ENCODE measurements around the gene AKT3.

AKT3 gene

GRCh38 chr1:243461700-243462099, 388.3 kb downstream of the AKT3 start:
- DNase-seq (ENCODE audit: low spot score), result no peak

- no peak for DNase-seq (ENCODE audit: low spot score)
These were observed 391.0 kb downstream of the AKT3 start for GRCh38 chr1:243459059-243459458.

GRCh38 chr1:243457363-243457982, 392.6 kb downstream of the AKT3 start:
- DNase-seq (ENCODE audit: low spot score), result no peak

GRCh38 chr1:243455760-243456651, 394.0 kb downstream of the AKT3 start:
- DNase-seq (ENCODE audit: low spot score), result no peak

GRCh38 chr1:243454328-243454997, 395.6 kb downstream of the AKT3 start:
- no peak for DNase-seq (ENCODE audit: low spot score)

DNA sequence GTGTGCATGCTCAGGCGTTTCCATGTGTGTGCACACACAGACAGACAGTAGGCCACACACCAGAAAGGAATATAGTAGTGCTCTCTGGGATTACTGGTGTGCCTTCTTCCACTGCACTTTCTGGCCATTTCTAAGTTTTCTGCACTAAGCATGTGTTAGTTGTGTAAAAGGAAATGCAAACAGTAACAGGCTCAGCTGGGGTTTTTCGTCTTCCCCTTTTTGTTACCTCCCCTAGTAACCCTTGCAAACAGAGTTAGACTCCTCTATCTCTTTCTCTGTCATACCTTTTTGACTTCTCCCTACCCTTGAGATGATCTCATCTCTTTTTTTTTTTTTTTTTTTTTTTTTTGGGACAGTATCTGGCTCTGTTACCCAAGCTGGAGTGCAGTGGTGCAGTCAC, 398.0 kb downstream of the AKT3 start:
- no peak for DNase-seq (ENCODE audit: low spot score)

- DNase-seq (ENCODE audit: low spot score), result no peak
These were observed 400.7 kb downstream of the AKT3 start for GRCh38 chr1:243449373-243449772.

GRCh38 chr1:243447844-243448243, 402.2 kb downstream of the AKT3 start:
- no peak for DNase-seq (ENCODE audit: low spot score)

GRCh38 chr1:243447347-243447746, 402.7 kb downstream of the AKT3 start:
- DNase-seq (ENCODE audit: low spot score), result no peak

GRCh38 chr1:243443557-243443956, 406.5 kb downstream of the AKT3 start:
- no peak for DNase-seq (ENCODE audit: low spot score)

DNA sequence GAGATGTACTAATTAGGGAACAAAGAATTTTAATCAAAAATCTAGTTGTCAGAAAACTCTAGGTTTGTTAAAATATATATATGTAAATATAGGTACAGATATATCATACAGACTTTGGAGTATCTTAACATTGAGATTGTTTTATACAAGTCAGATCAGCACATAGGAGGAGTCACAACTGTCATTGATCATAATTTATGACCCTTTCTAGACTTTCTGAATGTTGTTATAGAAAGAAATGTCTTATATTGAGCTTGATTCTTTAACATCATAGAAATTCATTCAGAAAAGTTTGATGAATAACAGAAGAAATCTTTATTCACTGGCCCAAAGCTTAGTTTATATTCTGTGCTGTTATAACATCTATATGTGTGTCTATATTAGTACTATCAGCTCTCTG, 408.4 kb downstream of the AKT3 start:
- no peak for DNase-seq (ENCODE audit: low spot score)

- DNase-seq (ENCODE audit: low spot score), result no peak
These were observed 409.6 kb downstream of the AKT3 start for GRCh38 chr1:243440406-243440805.

DNA sequence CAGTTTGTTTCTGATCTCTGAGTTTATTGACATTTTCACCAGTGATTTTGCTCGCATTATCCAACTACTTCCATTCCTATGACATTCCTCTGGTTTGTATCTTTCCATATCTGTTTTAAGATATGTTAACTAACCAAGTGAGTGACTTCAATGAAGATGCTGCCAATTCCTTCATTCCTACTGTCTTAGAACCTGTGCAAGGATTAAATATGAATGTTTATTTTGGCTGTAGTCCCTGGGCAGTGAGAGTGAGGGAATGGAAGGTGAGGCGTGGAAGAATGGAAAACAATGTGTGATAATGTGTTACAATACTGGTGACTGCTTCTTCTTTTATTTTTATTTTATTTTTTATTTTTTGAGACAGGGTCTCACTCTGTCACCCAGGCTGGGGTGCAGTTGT, 411.2 kb downstream of the AKT3 start:
- DNase-seq (ENCODE audit: low spot score), result no peak

Measured in RKO (cell line).